GM21529 (cell line): ENCODE data around the gene PRSS53.

Experiments used
- ATAC-seq: cut with Tn5 transposase; IDR thresholded peaks from one replicate; pipeline ENCODE4 v1.9.1; 2021; ENCODE audit not compliant: unreplicated experiment

Gene PRSS53

GRCh38 chr16:31094424-31095120, 5.8 kb upstream of the PRSS53 start, which contains the start of gene VKORC1:
VKORC1 (minus strand) TSS chr16:31094797; CDS start chr16:31094729, 68 bp downstream.
- peak; percentile 85 for ATAC-seq

GRCh38 chr16:31094088-31094423, 5.3 kb upstream of the PRSS53 start:
- ATAC-seq = no peak

DNA sequence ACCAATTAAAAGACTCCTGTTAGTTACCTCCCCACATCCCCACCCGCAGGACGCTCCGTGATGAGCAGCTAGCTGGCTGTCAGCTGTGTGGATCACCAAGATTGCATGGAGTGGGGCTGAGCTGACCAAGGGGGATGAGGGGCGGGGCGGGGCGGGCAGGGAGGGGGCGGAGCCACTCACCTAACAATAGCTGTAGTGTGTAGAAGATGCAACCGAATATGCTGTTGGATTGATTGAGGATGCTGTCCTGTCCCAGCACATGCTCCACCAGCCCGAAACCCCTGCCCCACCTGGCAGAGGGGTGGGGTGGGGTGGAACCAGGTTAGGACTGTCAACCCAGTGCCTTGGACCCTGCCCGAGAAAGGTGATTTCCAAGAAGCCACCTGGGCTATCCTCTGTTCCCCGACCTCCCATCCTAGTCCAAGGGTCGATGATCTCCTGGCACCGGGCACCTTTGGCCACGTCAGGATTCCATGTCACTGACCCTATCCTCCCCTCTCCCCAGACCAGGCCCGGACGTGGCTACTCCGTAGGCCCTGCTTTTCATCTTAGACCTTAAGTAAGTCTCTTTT, 4.5 kb upstream of the PRSS53 start:
- no peak for ATAC-seq

DNA sequence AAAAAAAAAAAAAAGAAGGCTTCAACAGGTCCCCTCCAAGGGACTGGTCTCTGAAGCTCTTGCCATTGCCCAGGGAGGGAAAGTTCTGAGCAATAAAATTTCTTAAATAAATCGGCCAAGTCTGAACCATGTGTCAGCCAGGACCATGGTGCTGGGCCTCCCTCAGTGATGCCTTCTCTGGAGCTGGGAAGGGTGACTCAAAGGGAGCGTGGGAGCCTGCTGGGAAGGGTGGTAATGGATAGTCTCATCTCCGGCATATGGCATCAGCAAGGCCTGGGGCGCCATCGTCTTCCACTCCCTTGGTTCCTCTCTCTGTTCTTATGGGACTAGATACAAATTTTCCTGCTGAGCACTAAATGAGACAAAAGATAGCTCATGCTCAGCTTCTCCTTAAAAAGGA, 3.6 kb upstream of the PRSS53 start:
- no peak for ATAC-seq

DNA sequence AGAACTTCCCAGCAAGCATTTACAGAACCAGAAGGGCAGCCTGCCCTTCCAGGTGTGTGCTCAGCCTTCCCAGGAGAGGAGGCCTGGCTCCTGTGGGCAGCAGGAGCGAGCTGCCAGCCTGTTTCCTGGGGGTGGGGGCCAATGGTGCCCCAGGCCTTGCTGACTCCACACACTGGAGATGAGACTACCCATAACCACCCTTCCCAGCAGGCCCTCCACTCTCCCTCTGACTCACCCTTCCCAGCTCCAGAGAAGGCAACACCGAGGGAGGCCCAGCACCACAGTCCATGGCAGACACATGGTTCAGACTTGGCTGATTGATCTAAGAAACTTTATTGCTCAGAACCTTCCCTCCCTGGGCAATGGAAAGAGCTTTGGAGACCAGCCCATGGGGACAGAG, 1.8 kb upstream of the PRSS53 start:
- no peak for ATAC-seq

DNA sequence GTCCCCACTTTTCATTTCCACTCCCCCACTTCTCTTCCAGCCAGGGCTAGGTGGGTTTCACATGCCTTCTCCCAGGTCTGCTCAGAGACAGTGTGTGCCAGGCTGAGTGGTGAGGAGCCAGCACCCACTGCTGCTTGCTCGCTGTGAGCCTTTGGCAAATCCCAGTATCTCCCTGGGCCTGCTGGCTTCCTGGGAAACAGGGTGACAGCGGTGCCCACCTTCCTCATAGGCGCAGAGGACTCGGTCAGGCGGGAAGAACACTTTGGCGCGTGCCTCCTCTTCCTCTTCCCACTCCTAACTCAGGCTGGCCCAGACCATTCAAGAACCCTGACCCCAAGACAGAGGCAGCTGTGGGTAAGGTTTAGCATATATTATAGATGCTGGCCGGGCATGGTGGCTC, 456 bp upstream of the PRSS53 start:
- no peak for ATAC-seq

- no peak for ATAC-seq
Observed at GRCh38 chr16:31087971-31088370, 772 bp downstream of the PRSS53 start.

GRCh38 chr16:31087481-31087880, 1.3 kb downstream of the PRSS53 start:
- ATAC-seq = no peak

DNA sequence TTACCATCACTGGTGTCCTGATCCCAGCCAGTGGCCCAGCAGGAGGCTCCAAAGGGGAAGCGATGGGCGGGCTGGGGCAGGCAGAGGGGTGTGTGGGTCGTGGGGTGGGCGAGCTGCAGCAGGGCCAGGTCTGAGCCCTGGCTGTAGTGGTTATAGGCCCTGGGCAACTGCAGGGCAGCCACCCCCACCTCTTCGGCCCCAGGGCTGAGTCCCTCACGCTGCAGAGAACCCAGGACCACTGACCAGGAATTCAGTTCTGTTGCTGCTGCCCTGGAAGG, 2.2 kb downstream of the PRSS53 start:
- no peak for ATAC-seq

- no peak for ATAC-seq
Observed at GRCh38 chr16:31085873-31086628, 2.7 kb downstream of the PRSS53 start.

- ATAC-seq = no peak
Observed at GRCh38 chr16:31085411-31085810, 3.3 kb downstream of the PRSS53 start.

- no peak for ATAC-seq
Observed at GRCh38 chr16:31084584-31085302, 4.0 kb downstream of the PRSS53 start.

GRCh38 chr16:31083981-31084380, 4.8 kb downstream of the PRSS53 start:
- no peak for ATAC-seq

DNA sequence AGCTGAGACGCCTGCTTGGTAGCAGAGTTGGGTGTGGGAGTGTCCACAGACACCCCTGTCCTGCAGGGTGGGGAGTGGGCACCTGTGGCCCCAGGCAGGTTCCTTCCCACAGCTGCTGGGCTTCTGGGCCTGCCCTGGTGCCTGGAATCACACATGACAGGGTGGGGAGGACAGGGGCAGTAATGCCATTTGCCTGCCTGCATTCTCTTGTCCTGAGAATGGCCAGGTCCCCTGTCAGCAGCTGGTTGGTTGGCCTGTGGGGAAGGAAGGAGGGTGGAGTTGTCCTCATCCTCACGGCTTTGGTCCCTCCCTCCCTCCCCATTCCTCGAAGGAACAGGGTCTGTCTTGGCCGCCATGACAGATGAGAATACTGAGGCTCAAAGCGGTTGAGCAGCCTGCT, 5.2 kb downstream of the PRSS53 start:
- ATAC-seq = no peak

GRCh38 chr16:31083081-31083480, 5.7 kb downstream of the PRSS53 start:
- no peak for ATAC-seq

DNA sequence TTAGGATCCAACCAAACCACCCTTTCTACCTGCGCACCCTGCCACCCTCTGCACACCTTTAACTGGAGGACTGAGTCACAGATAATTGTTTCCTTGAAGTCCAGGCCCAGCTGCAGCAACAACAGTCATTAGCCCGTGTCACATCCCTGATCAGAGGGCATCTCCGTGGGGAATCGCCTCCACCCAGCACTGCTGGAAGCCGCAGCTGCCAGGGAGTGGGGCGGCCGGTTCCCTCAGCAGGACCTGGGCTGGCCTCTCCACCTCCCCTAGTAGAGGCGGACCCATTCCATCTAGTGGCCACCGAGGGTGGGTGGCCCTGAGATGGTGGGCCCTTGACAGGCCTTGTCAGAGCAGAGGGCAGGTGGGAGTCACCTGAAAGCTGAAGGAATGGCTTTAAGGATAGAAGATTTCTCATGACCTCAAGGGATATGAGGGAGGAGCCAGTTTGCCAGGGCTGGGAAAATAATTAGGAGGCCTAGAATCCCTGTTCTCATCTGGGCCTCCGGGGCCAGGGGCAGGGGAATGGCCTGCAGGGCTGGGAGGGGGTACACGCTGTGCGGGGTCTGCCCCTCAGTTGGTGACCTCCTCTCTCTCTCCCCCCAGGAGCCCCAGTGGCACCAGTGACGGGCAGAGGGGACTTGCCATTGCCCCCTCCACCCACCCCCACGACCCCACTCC, 6.2 kb downstream of the PRSS53 start:
- no peak for ATAC-seq

DNA sequence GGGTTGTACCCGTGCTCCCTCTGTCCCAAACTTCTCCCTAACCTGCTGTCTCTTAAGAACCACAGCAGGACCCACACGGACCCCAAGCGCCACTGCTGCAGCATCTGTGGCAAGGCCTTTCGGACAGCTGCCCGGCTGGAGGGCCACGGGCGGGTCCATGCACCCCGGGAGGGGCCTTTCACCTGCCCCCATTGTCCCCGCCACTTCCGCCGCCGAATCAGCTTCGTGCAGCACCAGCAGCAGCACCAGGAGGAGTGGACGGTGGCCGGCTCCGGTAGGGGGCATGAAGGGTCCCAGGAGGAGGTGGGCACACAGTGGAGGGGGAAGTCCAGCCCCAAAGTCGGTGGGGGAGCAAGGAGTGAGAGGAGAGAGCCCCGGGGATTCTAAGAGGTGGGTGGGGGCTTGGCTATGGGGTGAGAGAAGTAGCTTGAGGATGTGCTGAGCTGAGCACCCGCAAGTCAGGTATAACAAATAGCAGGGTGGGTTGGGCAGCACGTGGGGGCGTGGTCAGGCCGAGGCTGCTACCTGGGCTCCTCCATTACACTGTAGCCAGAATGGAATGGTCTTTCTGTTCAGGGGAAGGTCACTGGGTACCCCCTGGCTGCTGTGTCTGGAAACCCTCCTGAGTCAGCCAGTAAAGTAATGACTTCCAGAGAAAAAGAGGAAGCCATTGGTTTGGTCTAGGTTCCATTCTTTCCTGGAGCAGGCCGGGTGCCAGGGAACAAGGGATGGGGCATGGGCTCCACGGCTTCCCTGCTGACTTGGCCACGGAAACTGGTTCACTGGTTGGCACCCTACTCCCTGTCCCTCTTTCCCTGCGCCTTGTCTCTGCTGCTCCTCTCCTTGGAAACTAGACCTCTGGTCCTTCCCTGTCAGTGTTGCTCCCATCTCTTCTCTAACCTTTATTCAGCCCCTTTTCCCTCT, 7.1 kb downstream of the PRSS53 start:
- no peak for ATAC-seq

GRCh38 chr16:31080756-31081419, 7.9 kb downstream of the PRSS53 start:
- ATAC-seq = no peak

- no peak for ATAC-seq
Observed at GRCh38 chr16:31080035-31080629, 8.6 kb downstream of the PRSS53 start.
